ENCODE data around the gene SFI1.
"Not testable (repeated sequence)": the region's sequence is repeated elsewhere in the genome, so short reads cannot be mapped to it uniquely, and the experiment has no call there.

The SFI1 gene

GRCh38 chr22:31651664-31652063, 155.3 kb downstream of the SFI1 start:
- TF ChIP-seq, protein P1, sequence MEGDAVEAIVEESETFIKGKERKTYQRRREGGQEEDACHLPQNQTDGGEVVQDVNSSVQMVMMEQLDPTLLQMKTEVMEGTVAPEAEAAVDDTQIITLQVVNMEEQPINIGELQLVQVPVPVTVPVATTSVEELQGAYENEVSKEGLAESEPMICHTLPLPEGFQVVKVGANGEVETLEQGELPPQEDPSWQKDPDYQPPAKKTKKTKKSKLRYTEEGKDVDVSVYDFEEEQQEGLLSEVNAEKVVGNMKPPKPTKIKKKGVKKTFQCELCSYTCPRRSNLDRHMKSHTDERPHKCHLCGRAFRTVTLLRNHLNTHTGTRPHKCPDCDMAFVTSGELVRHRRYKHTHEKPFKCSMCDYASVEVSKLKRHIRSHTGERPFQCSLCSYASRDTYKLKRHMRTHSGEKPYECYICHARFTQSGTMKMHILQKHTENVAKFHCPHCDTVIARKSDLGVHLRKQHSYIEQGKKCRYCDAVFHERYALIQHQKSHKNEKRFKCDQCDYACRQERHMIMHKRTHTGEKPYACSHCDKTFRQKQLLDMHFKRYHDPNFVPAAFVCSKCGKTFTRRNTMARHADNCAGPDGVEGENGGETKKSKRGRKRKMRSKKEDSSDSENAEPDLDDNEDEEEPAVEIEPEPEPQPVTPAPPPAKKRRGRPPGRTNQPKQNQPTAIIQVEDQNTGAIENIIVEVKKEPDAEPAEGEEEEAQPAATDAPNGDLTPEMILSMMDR (IDR thresholded peaks at IDR 0.05; ENCODE audit: insufficient read depth, missing control alignments), result no peak
- DNase-seq (ENCODE audit: insufficient read length, low spot score), result no peak
- FAIRE-seq, result no peak

DNA sequence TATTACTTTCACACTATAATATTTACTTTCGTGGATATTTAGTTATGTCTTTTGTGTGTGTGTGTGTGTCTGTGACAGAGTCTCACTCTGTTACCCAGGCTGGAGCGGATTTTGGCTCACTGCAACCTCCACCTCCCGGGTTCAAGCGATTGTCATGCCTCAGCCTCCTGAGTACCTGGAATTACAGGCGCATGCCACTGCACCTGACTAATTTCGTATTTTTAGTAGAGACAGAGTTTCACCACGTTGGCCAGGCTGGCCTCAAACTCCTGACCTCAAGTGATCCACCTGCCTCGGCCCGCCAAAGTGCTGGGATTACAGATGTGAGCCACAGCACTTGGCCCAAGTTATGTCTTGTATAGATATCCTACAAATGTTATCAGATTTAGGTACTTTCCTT, 155.8 kb downstream of the SFI1 start:
- FAIRE-seq (no peak), DNase-seq (ENCODE audit: insufficient read length, low spot score) (no peak)
- TF ChIP-seq, protein P1 (IDR thresholded peaks at IDR 0.05; ENCODE audit: insufficient read depth, missing control alignments), result no peak

DNA sequence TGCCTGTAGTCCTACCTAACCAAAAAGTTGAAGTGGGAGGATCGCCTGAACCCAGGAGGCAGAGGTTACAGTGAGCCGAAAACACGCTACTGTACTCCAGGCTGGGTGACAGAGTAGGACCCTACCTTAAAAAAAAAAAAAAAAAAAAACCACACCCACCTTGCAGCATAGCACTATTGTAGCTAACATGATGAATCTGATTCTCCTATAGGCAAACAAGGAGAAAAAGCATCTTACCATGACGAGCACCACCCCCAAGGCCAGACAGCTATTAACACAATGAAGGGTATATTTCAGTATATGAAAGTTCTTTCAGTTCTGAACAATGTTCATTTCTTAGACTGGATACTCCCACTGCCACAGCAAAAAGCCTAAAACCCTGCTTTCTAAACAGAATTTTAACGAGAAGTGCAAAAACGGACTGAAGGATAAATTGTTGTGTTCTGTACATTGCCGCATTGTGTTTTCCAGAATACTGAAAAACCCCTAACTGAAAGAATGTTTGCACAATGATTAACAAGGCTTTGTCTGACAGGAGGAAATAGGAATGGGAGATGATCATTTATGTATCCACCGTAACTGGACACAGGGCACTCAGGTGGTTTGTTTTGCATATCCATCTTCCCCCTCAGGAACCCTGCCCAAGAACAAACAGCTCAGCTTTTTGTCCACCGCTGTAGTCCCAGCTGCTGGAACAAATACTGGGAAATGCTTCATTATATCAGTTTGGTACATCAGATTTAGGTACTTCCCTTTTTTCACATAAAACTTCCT, 156.8 kb downstream of the SFI1 start:
- FAIRE-seq (no peak), DNase-seq (ENCODE audit: insufficient read length, low spot score) (no peak)
- TF ChIP-seq, protein P1 (IDR thresholded peaks at IDR 0.05; ENCODE audit: insufficient read depth, missing control alignments), result no peak

DNA sequence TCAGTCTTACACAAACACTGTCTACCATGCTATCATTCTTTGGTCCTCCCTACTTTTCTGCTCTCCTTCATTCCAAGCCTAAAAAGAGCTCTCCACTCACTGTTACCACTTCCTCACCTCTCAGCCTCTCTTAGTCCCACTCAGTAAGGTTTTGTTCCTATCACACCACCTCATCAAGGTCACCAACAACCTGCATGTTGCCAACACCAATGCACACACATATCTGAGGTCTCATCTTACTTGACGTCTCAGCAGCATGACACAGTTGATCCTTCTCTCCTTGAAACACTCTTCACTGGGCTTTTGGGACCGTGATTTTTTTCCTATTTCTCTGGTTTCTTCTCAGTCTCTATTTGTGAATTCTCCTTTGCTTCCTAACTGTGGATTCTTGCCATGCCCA, 157.6 kb downstream of the SFI1 start:
- FAIRE-seq (no peak), DNase-seq (ENCODE audit: insufficient read length, low spot score) (no peak)
- TF ChIP-seq, protein P1 (IDR thresholded peaks at IDR 0.05; ENCODE audit: insufficient read depth, missing control alignments), result no peak

DNA sequence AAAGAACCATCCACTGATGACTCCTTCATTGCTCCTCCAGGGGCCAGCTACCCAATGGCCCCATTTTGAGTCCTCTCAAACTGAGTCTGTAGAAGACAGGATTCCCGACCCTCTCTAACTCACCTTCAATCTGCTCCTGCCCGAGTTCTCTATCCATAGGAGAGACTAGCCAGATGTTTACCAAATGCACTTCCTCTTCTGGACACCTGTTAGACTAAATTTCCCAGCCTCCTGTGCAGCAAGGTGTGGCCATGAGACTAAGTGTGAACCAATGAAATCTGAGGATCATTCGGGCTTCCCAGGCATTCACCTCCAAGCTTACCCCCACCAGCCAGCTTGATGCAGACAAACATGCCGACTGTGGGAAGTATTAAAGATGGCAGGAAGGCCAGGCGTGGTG, 158.1 kb downstream of the SFI1 start:
- no peak for FAIRE-seq

DNA sequence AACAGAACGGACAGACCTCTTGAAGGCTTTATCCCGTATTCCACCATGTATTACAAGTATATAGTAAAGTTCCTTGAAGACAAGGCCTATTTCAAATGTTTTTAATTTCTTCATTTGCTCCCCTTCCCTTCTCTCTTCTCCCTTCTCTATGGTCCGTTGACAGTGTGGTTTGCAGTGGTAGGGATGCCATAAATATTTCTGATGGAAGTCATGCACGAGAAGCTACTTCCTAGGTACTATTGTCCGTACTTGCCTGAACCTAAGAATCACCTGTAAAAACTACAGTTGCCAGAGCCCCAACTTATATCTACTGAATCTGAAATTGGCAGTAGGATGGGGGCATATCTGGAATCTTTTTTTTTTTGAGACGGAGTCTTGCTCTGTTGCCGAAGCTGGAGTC, 162.9 kb downstream of the SFI1 start:
- FAIRE-seq, result no peak
- TF ChIP-seq, protein P1 (IDR thresholded peaks at IDR 0.05; ENCODE audit: insufficient read depth, missing control alignments), result no peak

More for the DNA sequence above, 158.1 kb downstream of the SFI1 start:
- DNase-seq (ENCODE audit: insufficient read length, low spot score), result no peak
- TF ChIP-seq, protein P1 (IDR thresholded peaks at IDR 0.05; ENCODE audit: insufficient read depth, missing control alignments), result no peak

GRCh38 chr22:31660860-31661341, 164.6 kb downstream of the SFI1 start:
- not testable (repeated sequence) for DNase-seq (ENCODE audit: insufficient read length, low spot score); FAIRE-seq

More for the DNA sequence above, 162.9 kb downstream of the SFI1 start:
- DNase-seq (ENCODE audit: insufficient read length, low spot score), result no peak

Measured in D721Med (cell line).